ENCODE measurements around the gene GPATCH8. TPM values are rescaled to one million over a fixed set of nuclear protein-coding genes. Genes with fewer than 3 reads are reported as not detected.

GPATCH8 gene
- polyA plus RNA-seq, 1 donor from 2014 or later: 24.5 TPM

DNA sequence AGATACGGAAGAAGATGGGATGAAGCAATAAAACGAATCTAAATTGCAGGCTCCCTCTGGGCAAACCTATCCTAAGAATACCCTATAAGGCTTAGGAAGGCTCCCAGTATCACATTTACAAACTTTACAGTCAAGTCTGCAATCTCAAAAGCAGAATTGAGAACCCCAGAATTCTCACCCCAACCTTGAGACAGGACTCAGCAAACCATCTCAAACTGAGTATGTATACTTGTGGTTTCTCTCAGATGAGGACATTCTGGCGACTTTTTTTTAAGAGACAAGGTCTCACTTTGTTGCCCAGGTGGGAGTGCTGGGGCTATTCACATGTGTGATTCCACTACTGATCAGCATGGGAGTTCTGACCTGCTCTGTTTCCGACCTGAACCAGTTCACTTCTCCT lies 94.4 kb downstream of the GPATCH8 start:
- no peak overlapping the region for H2AFZ ChIP-seq (ENCODE audit: low read depth, low read length)
- H3F3A ChIP-seq (ENCODE audit: insufficient read depth, low read length, poor library complexity, severe bottlenecking): no peaks in the 10 kb centered on the region
- H3K36me3 ChIP-seq (ENCODE audit: insufficient read depth, low read length): no peaks in the 10 kb centered on the region
- no peaks in the 10 kb centered on the region for H3K27me3 ChIP-seq (ENCODE audit: insufficient read depth, low read depth, low read length)
- no peak overlapping the region for H3K4me3 ChIP-seq (ENCODE audit: low read length)
- no peak overlapping the region for H3K4me2 ChIP-seq (ENCODE audit: low read length)
- H3K9ac ChIP-seq (ENCODE audit: low read length): no peak overlapping the region
- peaks cover 3% of the 10 kb centered on the region for H3K79me2 ChIP-seq (replicated peaks; ENCODE audit: insufficient read depth, low read length)
- TF ChIP-seq POLR2AphosphoS5 (IDR thresholded peaks at IDR 0.05): no peak
- no peak for TF ChIP-seq EZH2 (IDR thresholded peaks at IDR 0.05; ENCODE audit: borderline replicate concordance, insufficient read depth, low read length, poor library complexity, severe bottlenecking)
- TF ChIP-seq MXI1 (conservative IDR thresholded peaks at IDR 0.05; ENCODE audit: poor library complexity, severe bottlenecking): no peak
- TF ChIP-seq, protein P1, sequence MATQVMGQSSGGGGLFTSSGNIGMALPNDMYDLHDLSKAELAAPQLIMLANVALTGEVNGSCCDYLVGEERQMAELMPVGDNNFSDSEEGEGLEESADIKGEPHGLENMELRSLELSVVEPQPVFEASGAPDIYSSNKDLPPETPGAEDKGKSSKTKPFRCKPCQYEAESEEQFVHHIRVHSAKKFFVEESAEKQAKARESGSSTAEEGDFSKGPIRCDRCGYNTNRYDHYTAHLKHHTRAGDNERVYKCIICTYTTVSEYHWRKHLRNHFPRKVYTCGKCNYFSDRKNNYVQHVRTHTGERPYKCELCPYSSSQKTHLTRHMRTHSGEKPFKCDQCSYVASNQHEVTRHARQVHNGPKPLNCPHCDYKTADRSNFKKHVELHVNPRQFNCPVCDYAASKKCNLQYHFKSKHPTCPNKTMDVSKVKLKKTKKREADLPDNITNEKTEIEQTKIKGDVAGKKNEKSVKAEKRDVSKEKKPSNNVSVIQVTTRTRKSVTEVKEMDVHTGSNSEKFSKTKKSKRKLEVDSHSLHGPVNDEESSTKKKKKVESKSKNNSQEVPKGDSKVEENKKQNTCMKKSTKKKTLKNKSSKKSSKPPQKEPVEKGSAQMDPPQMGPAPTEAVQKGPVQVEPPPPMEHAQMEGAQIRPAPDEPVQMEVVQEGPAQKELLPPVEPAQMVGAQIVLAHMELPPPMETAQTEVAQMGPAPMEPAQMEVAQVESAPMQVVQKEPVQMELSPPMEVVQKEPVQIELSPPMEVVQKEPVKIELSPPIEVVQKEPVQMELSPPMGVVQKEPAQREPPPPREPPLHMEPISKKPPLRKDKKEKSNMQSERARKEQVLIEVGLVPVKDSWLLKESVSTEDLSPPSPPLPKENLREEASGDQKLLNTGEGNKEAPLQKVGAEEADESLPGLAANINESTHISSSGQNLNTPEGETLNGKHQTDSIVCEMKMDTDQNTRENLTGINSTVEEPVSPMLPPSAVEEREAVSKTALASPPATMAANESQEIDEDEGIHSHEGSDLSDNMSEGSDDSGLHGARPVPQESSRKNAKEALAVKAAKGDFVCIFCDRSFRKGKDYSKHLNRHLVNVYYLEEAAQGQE (IDR thresholded peaks at IDR 0.05; ENCODE audit: borderline replicate concordance): no peak
- TF ChIP-seq SMC3 (conservative IDR thresholded peaks at IDR 0.05; ENCODE audit: poor library complexity): no peak
- TF ChIP-seq RAD21 (conservative IDR thresholded peaks at IDR 0.05): no peak
- TF ChIP-seq, protein P2, sequence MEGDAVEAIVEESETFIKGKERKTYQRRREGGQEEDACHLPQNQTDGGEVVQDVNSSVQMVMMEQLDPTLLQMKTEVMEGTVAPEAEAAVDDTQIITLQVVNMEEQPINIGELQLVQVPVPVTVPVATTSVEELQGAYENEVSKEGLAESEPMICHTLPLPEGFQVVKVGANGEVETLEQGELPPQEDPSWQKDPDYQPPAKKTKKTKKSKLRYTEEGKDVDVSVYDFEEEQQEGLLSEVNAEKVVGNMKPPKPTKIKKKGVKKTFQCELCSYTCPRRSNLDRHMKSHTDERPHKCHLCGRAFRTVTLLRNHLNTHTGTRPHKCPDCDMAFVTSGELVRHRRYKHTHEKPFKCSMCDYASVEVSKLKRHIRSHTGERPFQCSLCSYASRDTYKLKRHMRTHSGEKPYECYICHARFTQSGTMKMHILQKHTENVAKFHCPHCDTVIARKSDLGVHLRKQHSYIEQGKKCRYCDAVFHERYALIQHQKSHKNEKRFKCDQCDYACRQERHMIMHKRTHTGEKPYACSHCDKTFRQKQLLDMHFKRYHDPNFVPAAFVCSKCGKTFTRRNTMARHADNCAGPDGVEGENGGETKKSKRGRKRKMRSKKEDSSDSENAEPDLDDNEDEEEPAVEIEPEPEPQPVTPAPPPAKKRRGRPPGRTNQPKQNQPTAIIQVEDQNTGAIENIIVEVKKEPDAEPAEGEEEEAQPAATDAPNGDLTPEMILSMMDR (IDR thresholded peaks at IDR 0.05; ENCODE audit: poor library complexity, severe bottlenecking): no peak
- no peak for TF ChIP-seq TAF1 (IDR thresholded peaks at IDR 0.05; ENCODE audit: low read depth)
- no peak for TF ChIP-seq EP300 (conservative IDR thresholded peaks at IDR 0.05; ENCODE audit: poor library complexity, severe bottlenecking)
- no peaks in the 10 kb centered on the region for H3K9me3 ChIP-seq (ENCODE audit: low read length)
- H4K20me1 ChIP-seq (ENCODE audit: insufficient read depth): no peaks in the 10 kb centered on the region
- H3K27ac ChIP-seq (ENCODE audit: low read length): no peak overlapping the region
- no peaks in the 10 kb centered on the region for H3K9me2 ChIP-seq (ENCODE audit: insufficient read depth, low read length)

DNA sequence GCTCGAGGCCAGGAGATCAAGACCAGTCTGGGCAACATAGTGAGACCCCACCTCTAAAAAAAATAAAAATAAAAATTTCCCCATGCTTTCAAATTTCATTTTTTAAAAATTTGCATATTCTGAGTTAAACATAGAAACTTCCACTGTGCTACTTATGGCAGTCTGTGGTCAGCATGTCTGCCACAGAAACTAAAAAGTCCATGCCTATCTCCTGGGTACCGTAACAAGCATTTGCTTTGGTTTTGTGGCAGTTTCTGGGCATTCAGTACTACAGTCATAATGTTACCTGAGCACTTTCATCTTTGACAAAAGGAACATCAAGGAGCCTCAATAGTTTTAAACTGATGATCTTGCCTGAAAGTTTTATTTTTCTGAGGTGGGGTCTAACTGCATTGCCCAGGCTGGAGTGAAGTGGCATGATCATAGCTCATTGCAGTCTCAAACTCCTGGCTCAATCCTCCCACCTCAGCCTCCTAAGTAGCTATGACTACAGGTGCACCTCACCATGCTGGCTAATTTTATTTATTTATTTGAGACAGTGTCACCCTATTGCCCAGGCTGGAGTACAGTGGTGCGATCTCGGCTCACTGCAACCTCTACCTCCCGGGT lies 100.5 kb downstream of the GPATCH8 start:
- Histone ChIP-seq H3K79me2 (replicated peaks; ENCODE audit: insufficient read depth, low read length) (no peaks in the 10 kb centered on the region), H3K27ac (ENCODE audit: low read length) (no peak overlapping the region), H3K9me2 (ENCODE audit: insufficient read depth, low read length) (no peaks in the 10 kb centered on the region), H3K9me3 (ENCODE audit: low read length) (no peaks in the 10 kb centered on the region), H4K20me1 (ENCODE audit: insufficient read depth) (no peaks in the 10 kb centered on the region), H2AFZ (ENCODE audit: low read depth, low read length) (no peak overlapping the region), H3K4me3 (ENCODE audit: low read length) (no peak overlapping the region), H3K27me3 (ENCODE audit: insufficient read depth, low read depth, low read length) (no peaks in the 10 kb centered on the region), H3K36me3 (ENCODE audit: insufficient read depth, low read length) (no peaks in the 10 kb centered on the region), H3K9ac (ENCODE audit: low read length) (no peak overlapping the region), H3K4me2 (ENCODE audit: low read length) (no peak overlapping the region), H3F3A (ENCODE audit: insufficient read depth, low read length, poor library complexity, severe bottlenecking) (no peaks in the 10 kb centered on the region)
- TF ChIP-seq, protein P2 (IDR thresholded peaks at IDR 0.05; ENCODE audit: poor library complexity, severe bottlenecking): no peak
- TF ChIP-seq, protein P1 (IDR thresholded peaks at IDR 0.05; ENCODE audit: borderline replicate concordance): no peak
- TF ChIP-seq SMC3 (conservative IDR thresholded peaks at IDR 0.05; ENCODE audit: poor library complexity): no peak
- TF ChIP-seq TAF1 (IDR thresholded peaks at IDR 0.05; ENCODE audit: low read depth): no peak
- no peak for TF ChIP-seq EZH2 (IDR thresholded peaks at IDR 0.05; ENCODE audit: borderline replicate concordance, insufficient read depth, low read length, poor library complexity, severe bottlenecking)
- TF ChIP-seq RAD21 (conservative IDR thresholded peaks at IDR 0.05): no peak
- no peak for TF ChIP-seq EP300 (conservative IDR thresholded peaks at IDR 0.05; ENCODE audit: poor library complexity, severe bottlenecking)
- TF ChIP-seq POLR2AphosphoS5 (IDR thresholded peaks at IDR 0.05): no peak
- no peak for TF ChIP-seq MXI1 (conservative IDR thresholded peaks at IDR 0.05; ENCODE audit: poor library complexity, severe bottlenecking)

Data from neural cell (in vitro differentiated cells).